Right kidney (tissue), 1 donor: Measurements from ENCODE around the gene IFNA13.

Experiments used
- DNase-seq: peaks from one replicate; pipeline ENCODE4 v3.0.0-alpha.2; 2016

IFNA13 gene

DNA sequence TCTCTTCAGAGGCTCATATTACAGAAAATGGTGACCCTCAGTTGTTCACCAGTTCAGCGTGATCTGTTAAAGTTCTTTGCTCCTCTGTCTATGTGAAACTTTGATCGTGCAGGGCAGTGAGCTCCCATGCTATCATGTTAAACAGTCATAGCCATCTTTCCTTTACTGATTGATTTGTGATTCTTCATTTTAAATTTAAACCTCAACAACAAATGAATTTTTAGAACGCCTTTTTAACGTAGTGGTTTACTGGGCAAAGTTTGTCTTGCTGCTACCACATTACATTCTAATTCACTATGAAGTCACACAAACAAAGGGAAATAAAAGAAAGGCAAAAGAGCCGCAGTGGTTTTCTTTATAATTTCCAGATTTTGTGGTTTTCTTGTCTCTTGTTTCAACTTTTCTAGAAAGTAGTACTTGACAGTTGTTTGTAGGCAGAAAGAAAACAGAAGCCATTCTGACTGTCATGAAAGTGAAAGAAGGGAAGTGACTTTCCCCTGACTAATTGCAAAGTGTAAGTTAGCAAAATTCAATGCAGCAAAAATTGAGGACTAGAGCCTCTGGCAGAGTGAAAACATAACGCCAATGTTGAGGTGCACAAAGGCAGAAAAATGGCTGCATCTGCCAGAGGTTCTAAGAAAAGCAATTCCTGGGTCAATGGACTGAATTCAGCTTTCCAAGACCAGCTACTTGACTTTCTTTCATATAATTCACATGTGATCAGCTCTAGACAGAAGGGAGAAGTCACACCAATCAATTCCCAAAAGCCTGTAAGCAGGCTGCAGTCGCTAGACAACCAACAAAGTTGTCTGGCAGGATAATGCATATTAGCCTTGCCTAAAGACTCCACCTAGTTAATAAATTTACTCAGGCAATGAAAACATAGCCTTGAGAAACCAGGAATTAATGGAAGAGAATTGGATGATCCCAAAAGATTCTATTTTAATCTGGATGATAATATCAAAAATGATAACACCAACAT lies 10.1 kb downstream of the IFNA13 start:
- DNase-seq = no peak

GRCh38 chr9:21350787-21351186 lies 17.1 kb downstream of the IFNA13 start, which contains the start of gene IFNA6:
Gene IFNA6, minus strand, starts transcription at chr9:21350887. Its CDS starts 0 bp downstream, at chr9:21350887.
- DNase-seq = no peak

- no peak for DNase-seq
Observed at GRCh38 chr9:21348430-21348970, 19.4 kb downstream of the IFNA13 start.

DNA sequence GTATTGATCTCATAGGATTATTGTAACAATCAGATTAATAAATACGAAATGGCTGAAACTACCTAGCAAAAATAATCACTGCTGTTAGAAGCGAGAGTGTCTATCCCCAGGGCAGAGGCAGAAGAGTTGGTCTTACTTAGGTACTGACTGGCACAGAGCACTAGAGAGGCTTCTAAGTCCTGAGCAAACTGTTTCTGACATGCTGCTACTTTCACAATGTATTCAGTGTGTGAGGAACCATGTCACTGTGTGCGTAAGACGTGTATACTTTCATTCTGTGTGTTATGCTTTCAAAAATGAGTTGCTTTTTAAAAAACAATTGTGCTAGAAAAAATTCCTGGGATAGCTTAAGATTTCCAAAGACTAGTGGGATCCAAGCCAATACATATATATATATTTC lies 27.1 kb downstream of the IFNA13 start:
- DNase-seq = no peak

DNA sequence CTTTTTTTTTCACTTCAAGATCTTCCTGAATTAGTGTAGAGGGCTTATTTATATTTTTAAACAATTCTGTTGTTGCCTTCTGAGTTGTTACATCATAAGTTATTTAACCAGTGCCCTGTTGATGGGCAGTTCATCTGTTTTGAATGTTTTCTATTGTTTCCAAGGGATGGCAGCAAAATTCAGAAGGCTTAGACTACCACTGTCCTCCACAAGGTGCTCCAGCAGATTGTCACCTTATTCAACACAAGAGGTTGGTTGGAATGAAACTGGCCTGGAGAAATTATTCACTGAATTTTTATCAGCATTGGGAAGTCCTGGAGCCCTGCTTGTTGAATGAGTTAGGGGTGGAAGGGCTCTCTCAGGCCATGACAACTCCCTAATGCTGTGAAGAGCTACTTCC lies 31.4 kb downstream of the IFNA13 start:
- DNase-seq = no peak

DNA sequence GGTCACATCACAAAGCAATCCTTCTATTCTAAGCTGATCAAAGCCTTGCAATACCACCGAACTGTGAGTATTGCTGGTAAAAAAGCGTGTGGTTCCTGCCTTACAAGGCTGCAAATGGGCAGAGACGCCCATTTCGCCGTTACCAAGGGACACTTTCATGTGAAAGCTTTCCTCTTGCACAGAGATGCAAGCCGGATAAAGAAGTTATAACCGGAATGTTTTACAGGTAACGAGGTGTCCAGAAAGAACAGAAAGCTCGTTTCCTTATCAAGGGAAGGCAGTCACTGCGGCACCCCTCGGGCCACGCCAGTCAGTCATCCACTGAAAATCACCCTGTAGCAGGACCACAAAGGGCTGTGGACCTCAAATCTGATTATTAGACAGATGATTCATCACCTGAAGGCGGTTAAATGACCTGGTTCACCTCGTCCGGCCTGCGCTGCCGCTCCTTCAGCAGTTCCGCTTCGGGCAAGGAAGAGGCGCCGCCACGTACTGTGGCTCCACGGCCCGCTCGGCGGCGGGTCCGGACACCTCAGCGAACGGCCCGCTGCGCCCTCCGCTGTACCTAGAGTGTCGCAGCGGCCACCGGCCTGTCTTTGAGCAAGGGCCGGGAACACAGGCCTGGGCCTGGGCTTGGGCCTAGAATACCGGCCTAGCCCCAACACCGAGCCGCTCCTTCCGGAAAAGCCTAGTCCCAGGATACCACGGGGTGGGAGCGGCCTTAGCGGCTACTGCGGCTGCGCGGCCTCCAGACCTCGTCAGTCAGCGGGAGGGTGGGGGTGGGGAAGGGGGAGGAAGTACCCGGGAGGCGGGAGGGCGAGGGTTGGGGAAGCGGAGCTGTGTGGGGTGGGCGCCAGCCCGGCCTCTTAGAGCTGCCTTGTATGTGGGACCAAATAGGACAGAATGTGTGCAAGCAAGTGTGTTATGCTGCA lies 32.9 kb downstream of the IFNA13 start, which contains the start of gene KLHL9:
TSS of gene KLHL9 (minus strand) at position 704 of the 932 bp plus-strand sequence. CDS start at position 159, 545 bp downstream.
- peak; percentile 98 for DNase-seq

DNA sequence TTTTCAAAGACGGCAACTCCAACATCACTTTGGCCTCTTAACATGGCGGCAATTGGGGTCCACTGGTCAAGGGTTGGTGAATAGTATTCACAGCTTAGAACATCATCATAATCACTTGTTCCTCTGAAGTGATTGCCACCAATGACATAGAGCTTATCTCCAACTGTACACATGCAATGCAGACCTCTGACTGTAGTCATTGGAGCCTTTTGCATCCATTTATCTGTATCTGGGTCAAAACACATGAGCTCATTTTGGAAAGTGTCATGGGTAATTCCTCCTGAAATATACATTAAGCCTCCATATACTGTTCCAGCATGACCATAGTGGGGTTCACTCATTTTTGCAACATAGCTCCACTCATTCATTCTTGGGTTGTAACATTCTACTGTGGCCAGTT lies 34.6 kb downstream of the IFNA13 start:
- DNase-seq = no peak

GRCh38 chr9:21331676-21332402 lies 36.0 kb downstream of the IFNA13 start:
- no peak for DNase-seq

DNA sequence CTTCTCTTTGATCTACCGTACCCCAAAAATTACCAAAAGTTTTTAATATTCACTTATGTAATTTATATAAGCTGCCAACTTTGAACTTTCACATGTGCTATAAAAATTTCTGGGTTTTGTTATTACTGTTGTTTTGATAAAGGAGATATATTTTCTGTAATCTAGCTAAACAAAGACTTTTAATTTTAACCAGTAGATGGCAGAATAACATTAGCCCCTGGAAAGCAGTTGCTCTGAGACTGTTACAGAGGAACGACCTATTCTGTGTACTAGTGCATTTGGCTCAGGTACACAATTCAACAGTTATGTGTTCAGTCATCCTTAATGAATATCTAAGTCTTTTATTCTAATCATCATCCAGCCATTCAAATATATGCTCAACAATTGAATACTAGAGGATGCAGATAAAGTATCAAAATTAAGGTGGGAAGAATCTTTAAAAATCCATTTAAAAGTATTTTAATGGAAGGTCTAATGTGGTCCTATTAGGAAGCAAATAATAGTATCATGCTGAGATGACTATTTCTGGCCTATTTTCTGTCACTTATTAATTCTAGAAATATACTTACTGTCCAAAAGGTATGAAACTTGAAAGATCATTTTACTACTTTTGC lies 41.2 kb downstream of the IFNA13 start:
- no peak for DNase-seq

DNA sequence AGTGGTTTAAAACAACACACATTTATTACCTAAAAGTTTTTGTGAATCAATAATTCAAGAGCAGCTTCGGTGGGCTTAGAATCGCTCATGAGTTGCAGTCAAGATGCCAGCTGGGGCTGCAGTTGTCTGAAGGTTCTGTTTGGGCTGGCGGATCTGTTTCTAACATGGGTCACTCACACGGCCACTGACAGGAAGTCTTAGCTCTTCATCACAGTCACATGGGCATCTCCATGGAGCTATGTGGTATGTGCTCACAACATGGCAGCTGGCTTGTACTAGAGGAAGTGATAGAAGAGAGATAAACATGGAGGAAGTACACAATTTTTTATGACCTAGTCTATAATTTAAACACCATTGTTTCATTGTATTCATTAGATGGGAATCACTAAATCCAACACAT lies 43.8 kb downstream of the IFNA13 start:
- no peak for DNase-seq

GRCh38 chr9:21322911-21323461 lies 44.9 kb downstream of the IFNA13 start:
- DNase-seq = no peak

DNA sequence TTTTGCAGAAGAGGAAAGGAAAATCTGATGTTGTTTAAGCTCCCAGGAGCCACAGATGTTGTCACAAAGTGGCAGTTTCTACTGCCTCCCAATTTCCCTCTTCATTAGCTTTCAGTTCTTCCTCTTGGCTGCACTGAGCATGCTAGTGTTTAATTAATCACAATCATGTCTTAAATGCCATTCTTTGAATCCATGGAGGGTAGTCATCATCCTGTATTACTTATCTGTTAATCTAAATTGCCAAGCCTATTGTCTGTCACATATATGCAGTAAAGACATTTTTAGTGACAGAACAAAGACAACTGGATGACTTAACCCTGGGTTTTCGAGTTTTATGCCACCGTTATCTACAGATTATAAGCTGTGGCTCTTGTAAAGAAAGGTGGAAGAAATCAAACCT lies 47.4 kb downstream of the IFNA13 start:
- no peak for DNase-seq

- no peak for DNase-seq
Observed at GRCh38 chr9:21317956-21318923, 49.6 kb downstream of the IFNA13 start.
